HG03060 (cell line): ENCODE results near the gene SPRN.
"Not testable (repeated sequence)": the region's sequence is repeated elsewhere in the genome, so short reads cannot be mapped to it uniquely, and the experiment has no call there.

Experiments
- ATAC-seq: cut with Tn5 transposase; IDR thresholded peaks from one replicate; pipeline ENCODE4 v1.9.1; 2021; ENCODE audit warnings: low read depth, moderate number of reproducible peaks; ENCODE audit not compliant: unreplicated experiment

Gene SPRN, protein sequence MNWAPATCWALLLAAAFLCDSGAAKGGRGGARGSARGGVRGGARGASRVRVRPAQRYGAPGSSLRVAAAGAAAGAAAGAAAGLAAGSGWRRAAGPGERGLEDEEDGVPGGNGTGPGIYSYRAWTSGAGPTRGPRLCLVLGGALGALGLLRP

DNA sequence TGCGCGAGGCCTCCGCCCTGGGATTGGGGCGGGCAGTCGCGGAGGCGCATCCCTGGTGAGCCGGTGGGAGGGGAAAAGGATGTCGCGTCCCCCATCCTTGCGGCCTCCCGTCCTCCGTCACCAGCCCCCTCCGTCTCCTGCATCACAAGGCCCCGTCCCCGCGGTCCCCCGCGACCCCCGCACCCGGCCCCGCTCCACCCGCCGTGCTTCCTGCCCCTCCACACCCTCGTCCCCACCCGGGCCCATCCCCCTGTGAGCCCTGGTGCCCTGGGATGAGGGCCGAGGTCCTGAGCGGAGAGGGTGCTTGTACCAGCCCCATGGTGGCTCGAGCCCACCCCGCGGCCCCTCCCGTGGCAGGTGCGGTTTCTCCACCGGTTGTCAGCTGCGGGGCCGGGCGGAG lies at the start of gene SPRN:
SPRN (minus strand) TSS at position 25 of the 400 bp plus-strand sequence. CDS start 944 bp downstream, outside the sequence.
- not testable (repeated sequence) for ATAC-seq

DNA sequence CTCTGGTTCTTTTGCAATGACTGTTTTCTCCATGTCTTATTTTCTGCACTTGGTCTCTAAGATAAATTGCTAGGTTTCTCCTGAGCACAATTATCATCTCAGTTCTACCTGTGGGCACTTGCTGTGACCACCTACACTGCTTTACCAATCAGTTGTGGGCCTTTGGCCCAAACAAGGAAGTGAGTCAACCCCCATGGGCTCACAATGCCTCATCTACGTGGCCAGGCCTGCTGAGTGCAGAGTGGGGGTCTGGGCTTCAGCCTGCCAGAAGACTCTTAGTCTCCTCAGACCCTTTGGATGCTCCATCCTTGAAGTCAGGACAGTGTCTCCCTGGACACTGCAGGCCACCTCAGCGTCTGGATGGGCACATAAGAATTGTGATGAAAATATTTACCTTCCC lies 49.6 kb upstream of the SPRN start:
- ATAC-seq, result no peak

DNA sequence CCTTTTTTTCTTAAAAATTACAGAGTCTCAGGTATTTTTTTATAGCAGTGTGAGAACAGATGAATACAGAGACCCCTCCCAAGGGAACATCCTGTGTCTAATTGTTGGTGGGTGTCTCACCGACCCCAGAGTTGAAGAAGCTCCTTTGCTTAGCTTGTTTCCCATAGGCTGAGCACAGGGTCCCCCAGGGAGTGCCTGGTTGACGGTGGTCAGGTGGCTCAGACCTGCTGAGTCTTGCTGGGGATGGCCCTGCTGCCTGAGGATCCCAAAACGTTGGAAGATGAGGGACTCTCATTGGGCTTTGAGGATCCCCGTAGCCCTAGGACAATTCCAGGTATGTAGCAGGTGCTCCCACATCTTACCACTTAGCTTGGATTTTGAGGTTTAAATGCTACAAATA lies 48.8 kb upstream of the SPRN start:
- no peak for ATAC-seq

DNA sequence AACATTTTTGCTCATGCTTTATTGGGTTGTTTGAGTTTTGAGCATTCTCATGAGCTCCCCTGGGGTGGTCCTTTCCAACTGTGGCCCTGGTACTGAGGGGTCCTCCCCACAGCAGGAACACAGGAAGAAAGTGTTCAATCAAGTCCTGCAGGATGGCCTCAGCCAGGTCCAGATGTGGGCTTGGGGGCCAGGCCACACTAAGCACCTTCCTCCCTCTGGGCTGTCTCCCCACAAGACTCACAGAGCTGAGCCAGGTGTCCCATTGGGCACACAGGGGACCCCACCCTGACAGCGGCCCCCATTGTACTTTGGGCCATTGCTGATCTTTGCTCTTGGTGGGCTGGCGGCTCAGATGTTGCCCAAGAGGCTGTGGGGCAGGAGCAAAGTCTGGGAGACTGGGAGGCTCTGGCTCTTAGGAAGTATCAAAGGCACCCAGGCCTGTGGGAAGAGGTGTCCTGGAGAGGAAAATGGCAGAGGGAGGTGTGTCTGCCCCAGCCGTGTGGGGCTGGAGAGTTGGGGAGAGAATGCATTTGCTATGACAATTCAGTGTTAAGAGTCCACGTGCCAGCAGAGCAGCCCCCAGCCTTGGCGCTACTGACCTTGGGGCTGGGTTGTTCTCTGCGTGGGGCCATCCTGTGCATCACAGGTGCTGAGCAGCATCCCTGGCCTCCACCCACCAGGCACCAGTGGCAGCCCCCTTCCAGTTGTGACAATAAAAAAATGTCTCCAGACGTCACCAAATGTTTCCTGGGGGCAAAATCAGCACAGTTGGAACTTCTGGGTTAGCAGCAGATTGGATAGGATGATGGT lies 47.1 kb upstream of the SPRN start:
- no peak for ATAC-seq

DNA sequence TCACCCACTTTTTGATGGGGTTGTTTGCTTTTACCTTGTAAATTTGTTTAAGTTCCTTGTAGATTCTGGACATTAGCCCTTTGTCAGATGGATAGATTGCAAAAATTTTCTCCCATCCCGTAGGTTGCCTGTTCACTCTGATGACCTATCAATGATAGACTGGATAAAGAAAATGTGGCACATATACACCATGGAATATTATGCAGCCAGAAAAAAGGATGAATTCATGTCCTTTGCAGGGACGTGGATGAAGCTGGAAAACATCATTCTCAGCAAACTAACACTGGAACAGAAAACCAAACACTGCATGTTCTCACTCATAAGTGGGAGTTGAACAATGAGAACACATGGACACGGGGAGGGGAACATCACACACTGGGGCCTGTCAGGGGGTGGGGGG lies 44.8 kb upstream of the SPRN start:
- ATAC-seq, result not testable (repeated sequence)

DNA sequence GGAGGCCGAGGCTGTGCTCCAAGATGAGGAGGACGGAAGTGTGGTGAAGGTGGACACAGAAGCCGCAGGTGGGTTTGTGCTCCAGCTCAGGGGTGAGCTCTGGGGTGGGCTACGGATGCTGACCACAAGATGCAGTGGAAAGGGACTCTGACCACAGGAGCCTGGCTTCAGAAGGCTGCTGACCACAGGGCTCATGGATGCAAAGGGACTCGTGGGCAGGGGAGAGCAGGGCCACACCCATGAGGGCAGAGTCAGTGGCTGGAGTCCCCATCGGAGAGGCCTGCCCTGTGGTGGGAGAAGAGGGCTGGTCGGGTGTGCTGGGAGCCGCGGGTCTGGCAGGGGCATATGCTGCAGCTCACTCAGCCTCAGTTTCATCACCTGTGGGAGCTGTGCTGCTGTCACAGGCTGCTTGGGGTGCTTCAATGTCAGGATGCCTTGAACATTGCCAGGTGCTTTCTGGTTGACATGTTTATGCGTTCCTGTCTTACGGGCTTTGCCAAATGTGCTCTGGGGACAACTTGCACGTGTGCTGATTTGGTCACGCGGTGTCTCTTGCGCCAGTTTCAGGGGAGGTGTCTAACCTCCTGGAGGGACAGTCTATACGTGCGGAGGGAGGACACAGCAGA lies 43.0 kb upstream of the SPRN start:
- no peak for ATAC-seq

DNA sequence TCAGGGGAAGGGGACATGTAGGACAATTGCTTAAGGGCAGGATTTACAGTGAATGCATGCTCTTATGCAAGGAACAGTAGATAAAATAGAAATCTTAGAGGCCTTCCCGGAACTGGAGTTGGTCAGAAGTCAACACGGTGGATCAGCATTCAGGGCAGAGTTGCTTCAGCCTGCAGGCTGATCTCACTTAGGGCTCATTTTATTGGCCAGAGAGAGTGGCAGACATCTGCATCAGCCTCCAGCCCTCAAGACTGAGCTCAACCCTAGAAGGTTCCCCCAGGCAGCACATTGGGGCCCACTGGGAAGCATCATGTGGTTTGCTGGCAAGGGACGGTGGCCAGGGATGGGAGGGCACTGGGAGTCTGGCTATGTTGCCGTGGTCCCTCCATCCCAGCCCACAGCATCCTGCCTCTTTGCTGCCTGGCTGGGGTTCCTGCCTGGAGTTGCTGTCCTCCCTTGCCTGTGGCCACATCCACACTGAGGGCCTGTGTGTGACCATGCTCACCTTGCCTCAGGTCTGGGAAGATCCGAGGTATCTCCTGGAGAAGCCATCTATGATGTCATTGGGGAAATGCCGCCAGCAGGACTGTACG lies 42.4 kb upstream of the SPRN start:
- ATAC-seq, result no peak

DNA sequence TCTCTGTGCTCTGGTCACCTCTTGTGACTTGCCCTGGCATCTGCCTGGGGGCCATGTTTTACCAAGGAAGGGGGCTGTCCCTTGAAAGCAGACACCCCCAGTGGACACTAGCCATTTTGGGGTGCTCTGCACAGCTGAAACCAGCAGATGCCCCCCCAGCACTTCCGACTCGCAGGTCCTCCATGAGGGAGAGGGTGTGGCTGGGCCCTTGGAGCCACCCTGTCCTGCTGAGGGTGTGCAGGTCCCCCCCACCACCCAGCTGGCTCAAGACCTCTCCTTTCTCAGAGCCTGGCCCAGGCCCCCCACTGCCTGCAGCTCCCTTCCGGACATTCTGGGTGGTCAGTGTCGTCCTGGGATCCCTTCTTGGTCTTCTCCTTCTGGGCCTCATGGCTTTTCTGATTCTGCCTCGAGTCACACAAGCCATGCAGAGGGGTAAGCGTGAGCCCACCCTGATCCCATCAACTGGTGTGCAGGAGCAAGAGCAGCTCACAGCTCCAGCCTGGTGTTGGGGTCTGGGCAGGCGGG lies 41.6 kb upstream of the SPRN start:
- no peak for ATAC-seq

DNA sequence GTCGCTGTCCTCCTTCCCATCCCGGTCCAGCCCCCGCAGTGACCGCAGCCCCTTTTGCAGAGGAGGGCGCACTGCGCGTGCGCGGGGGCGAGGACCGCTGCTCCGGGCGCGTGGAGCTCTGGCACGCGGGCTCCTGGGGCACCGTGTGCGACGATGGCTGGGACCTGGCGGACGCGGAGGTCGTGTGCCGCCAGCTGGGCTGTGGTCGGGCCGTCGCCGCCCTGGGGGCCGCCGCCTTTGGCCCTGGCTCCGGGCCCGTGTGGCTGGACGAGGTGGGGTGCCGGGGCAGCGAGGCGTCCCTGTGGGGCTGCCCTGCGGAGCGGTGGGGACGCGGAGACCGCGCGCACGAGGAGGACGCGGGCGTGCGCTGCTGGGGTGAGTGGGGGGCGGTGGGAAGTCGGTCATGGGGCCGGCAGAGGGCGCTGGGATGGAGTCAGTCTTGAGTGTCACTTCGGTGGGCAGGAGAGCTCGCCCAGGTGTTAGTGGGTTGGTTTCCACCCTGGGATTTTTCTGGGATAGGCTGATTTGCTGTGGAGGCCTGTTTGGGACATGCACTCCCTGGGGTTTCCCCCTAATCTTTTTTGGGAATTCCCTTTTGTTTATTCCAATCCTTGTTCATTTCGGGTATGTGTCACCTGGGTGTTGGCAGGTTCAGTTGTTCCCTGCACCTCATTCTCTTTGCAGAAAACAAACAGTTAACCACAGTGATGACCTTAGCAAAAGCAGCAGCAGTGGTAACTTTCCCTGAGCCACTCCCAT lies 40.9 kb upstream of the SPRN start:
- no peak for ATAC-seq

DNA sequence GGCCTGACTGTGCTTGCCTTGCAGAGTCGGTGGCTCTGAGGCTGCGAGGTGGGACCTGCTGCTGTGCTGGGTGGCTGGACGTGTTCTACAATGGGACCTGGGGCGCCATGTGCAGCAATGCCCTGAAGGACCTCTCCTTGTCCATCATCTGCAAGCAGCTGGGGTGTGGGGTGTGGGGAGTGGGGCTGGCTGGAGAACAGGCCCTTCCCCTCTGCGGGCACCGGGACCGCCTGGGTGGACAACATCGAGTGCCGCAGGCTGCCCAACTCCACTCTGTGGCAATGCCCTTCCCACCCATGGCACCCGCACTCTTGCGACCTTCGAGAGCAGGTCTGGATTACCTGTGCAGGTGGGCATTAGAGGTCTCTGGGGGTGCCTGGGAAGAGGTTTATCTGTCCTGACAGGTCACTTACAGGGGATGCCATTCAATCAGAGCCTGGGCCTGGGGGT lies 40.2 kb upstream of the SPRN start:
- ATAC-seq, result no peak

DNA sequence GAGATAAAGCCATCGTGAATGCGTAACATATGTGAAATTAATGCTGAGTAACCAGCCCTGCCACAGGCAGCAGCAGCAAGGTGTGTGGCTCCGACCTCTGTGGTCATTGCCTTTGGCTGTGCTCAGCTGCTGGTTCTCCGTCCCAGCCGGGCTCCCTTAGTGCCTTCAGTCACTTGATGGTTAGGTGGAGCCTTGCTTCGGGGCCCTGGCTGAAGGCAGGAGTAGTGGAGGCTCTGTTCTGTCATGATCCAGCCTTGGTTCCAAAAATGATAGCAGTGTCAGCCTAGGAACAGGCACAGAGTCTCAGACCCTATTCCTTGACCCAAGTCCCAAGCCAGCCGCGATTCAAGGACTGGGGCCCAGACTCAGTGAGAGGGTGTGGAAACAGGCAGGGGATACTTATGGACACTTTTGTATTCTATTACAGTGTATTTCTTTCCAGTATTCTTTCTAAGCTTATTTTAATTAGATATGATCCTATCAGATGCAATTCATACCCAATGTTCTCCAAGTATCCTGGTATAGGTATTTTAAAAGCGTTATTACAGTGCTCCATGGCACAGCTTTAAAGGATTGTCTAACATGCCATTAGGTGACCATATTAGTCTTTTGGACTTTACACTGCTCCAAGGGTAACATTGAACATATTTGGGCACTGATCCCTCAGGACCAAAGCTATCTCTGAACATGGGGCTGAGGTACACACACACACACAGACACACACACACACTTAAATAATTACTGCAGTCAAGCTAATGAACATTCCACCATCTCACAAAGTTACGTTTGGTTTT lies 38.3 kb upstream of the SPRN start:
- ATAC-seq, result no peak

DNA sequence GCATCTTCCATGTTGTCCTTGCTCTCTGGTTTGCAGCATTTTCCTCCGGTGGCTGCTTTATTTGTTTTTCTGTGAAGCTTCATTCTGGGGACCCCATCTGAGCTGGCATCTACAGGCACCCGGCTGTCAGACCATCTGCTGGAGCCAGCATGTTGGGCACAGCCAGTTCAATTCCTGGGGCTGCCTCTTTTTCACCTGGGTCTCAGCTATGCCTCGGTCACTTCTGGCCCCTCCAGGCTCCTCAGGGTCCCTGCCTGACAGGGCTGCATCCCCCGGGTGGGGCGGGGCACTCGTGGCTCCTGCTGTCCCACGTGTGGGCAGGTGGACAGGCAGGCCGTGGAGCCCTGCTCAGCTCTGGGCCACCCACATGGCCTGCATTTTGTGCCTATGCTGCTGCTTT lies 37.4 kb upstream of the SPRN start:
- ATAC-seq, result no peak

DNA sequence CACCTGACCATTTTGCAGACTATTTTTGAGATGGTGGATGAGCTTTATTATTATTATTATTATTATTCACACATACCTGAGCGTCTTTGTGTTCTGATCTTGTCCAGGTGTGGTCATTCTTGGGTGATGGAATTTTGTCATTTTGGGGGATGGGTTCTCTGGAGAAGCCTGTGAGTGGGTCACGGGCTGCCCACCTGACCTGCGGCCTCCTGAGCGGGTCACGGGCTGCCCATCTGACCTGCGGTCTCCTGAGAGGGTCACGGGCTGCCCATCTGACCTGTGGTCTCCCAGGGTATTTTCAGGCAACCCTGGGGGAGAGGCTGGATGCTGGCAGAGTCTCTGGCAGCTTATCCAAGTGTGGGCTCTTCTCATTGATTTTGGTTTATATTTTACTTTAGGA lies 36.6 kb upstream of the SPRN start:
- no peak for ATAC-seq

DNA sequence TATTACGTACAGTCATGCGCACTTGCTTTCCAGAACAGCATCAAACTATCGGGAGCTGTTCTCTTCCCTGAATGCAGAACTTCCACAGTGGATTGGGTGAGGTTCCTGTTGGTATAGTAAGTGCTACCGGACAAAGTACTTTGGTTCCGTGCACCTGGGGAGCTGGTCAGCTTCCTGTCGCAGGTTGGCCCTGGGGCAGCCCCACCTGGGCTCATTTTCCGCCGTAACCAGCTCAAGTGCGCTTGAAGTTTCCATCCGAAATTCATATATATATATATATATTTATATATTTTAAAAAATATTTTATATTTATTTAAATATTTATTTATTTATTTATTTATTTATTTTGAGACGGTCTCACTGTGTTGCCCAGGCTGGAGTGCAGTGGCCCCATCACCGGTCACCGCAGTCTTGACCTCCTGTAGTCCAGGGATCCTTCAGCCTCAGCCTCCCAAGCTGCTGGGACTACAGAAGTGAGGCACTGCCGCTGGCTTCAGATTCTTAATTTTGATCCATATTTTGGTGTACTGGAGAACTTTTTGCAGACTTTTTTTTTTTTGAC lies 35.9 kb upstream of the SPRN start:
- no peak for ATAC-seq

DNA sequence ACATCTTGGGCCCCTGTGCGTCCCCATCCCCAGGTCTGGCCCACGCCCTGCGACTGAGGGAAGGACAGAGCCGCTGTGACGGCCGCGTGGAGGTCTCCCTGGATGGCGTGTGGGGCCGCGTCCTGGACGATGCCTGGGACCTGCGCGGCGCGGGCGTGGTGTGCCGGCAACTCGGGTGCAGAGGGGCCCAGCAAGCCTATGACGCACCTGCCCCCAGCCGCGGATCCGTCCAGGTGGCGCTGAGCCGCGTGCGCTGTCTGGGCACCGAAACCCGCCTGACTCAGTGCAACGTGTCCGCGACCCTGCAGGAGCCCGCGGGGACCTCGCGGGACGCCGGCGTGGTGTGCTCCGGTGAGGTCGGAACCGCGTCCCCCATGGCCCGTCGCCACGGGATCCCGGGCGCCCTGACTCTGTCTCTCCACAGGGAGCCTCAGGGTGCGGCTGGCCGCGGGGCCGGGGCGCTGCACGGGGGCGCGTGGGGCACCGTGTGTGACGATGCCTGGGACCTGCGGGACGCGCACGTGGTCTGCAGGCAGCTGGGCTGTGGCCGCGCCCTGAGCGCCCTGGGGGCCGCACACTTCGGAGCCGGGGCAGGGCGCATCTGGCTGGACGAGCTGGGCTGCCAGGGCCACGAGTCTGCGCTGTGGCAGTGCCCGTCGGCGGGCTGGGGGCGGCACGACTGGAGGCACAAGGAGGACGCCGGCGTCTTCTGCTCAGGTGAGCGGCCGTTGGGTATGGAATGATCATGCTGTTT lies 35.2 kb upstream of the SPRN start:
- ATAC-seq, result no peak

DNA sequence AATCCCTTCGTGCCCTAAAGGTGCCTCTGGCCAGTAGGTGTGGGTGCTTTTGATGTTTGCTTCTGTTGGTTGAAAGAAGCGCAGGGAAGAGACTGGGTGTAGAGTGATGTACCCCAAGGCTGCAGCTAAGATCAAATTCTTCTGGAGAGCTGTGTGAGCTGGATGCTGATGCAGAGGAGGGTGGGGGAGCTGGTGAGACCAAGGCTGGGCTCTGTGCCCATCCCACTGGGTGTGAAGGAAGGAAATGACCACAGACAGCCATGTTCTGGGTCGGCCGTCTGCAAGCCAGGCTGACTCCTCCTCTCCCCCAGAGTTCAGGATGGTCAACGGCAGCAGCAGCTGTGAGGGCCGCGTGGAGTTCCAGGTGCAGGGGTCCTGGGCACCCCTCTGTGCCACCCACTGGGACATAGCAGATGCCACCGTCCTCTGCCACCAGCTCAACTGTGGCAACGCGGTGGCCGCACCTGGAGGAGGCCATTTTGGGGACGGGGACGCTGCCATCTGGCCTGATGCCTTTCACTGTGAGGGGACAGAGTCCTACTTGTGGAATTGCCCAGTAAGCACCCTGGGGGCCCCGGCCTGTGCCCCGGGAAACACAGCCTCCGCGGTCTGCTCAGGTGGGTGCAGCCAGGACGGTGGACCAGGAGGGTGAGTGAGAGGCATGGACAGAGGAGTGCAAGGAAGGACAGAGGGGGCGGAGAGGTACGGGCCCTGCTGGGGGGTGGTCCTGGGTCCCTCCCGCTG lies 34.5 kb upstream of the SPRN start:
- ATAC-seq, result no peak

DNA sequence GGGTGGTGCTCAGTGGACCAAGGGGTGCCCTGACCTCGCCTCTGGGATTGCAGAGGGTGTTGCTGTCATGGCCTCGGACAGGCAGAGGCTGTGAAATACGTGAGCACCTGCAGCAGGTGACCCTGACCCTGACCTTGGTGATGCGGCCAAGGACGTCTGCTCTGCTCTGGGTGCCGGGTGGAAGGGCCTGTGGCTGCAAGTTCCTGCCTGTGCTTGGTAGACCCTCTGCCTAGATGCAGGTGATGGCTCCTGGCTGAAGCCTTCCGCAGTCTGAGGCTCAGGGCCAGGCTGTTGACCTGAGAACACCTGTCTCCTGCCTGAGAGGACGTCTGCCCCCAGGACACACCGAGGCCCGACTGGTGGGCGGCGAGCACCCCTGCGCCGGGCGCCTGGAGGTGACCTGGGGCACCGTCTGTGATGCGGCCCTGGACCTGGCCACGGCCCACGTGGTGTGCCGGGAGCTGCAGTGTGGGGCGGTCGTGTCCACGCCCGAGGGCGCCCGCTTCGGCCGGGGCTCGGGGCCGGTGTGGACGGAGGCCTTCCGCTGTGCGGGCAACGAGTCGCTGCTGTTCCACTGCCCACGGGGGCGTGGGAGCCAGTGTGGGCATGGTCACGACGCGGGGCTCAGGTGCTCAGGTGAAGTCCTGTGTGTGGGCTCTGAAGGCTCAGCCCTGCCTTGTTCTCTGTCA lies 33.7 kb upstream of the SPRN start:
- no peak for ATAC-seq
